ENCODE measurements around the gene TOP2A. TPM values are rescaled to one million over a fixed set of nuclear protein-coding genes. Genes with fewer than 3 reads are reported as not detected.

TOP2A gene
- total RNA-seq, 1 donor, result 145 TPM

- DNase-seq (ENCODE audit: low read depth), result peak; percentile 89
- TF ChIP-seq, protein P1, sequence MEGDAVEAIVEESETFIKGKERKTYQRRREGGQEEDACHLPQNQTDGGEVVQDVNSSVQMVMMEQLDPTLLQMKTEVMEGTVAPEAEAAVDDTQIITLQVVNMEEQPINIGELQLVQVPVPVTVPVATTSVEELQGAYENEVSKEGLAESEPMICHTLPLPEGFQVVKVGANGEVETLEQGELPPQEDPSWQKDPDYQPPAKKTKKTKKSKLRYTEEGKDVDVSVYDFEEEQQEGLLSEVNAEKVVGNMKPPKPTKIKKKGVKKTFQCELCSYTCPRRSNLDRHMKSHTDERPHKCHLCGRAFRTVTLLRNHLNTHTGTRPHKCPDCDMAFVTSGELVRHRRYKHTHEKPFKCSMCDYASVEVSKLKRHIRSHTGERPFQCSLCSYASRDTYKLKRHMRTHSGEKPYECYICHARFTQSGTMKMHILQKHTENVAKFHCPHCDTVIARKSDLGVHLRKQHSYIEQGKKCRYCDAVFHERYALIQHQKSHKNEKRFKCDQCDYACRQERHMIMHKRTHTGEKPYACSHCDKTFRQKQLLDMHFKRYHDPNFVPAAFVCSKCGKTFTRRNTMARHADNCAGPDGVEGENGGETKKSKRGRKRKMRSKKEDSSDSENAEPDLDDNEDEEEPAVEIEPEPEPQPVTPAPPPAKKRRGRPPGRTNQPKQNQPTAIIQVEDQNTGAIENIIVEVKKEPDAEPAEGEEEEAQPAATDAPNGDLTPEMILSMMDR (IDR thresholded peaks at IDR 0.05; ENCODE audit: insufficient read depth, low read length), result peak; percentile 94
- H3K4me3 ChIP-seq (ENCODE audit: low read depth, low read length), result no peak overlapping the region
Observed at GRCh38 chr17:40358323-40359038, 59.2 kb downstream of the TOP2A start.

DNA sequence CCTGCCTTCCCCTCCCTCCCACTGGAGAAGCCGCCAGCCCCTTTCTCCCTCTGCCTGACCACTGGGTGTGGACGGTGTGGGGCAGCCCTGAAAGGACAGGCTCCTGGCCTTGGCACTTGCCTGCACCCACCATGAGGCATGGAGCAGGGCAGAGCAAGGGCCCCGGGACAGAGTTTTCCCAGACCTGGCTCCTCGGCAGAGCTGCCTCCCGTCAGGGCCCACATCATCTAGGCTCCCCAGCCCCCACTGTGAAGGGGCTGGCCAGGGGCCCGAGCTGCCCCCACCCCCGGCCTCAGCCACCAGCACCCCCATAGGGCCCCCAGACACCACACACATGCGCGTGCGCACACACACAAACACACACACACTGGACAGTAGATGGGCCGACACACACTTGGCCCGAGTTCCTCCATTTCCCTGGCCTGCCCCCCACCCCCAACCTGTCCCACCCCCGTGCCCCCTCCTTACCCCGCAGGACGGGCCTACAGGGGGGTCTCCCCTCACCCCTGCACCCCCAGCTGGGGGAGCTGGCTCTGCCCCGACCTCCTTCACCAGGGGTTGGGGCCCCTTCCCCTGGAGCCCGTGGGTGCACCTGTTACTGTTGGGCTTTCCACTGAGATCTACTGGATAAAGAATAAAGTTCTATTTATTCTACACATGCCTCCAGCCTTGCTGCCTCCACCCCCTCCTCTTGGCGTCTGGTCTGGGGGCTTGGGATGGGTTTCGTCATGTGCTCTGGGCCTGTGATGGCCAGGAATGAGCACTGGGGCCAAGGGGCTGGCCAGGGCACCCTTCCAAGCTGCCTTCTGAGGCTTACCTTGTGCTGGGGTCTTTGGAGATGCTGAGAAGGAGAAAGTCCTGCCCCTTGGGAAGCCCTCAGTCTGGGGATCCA, 60.5 kb downstream of the TOP2A start:
- no peak for DNase-seq (ENCODE audit: low read depth)
- TF ChIP-seq, protein P1 (IDR thresholded peaks at IDR 0.05; ENCODE audit: insufficient read depth, low read length), result no peak

GRCh38 chr17:40355804-40356758, 61.6 kb downstream of the TOP2A start:
- H3K4me3 ChIP-seq (ENCODE audit: low read depth, low read length), result no peak overlapping the region
- TF ChIP-seq, protein P1 (IDR thresholded peaks at IDR 0.05; ENCODE audit: insufficient read depth, low read length), result no peak
- no peak for DNase-seq (ENCODE audit: low read depth)

More for the DNA sequence above, 60.5 kb downstream of the TOP2A start:
- no peak overlapping the region for H3K4me3 ChIP-seq (ENCODE audit: low read depth, low read length)

DNA sequence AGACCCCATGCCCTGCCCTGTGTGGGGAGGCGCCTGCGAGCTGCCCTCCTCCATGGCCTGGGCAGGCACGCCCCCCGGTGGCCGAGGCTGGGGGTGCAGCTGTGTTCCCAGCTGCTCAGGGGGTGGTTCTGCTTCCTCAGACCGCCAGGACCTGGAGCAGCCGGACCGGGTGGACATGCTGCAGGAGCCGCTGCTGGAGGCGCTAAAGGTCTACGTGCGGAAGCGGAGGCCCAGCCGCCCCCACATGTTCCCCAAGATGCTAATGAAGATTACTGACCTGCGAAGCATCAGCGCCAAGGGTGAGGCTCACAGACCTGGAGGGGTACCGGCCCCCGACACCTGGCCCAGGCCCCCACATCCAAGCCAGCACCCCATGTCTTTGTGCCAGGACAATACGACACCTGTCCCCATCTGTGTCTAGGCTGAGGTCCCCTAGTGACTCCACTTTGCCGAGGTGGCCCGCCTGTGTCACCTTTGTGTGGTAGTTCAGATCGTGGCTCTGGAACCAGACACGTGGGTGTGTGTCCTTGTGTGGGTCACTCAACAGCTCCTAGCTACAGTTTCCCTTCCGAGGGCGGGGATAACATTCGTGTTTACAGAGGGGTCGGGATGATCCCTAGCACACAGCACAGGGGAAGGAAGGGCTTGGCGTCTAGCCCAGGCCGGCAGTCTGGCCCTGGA, 62.4 kb downstream of the TOP2A start:
- DNase-seq (ENCODE audit: low read depth), result peak; percentile 45
- TF ChIP-seq, protein P1 (IDR thresholded peaks at IDR 0.05; ENCODE audit: insufficient read depth, low read length), result peak; percentile 92

GRCh38 chr17:40354221-40355122, 63.2 kb downstream of the TOP2A start:
- TF ChIP-seq, protein P1 (IDR thresholded peaks at IDR 0.05; ENCODE audit: insufficient read depth, low read length), result no peak
- no peak overlapping the region for H3K4me3 ChIP-seq (ENCODE audit: low read depth, low read length)
- no peak for DNase-seq (ENCODE audit: low read depth)

More for the DNA sequence above, 62.4 kb downstream of the TOP2A start:
- H3K4me3 ChIP-seq (ENCODE audit: low read depth, low read length), result no peak overlapping the region
